GM12878 (cell line): ENCODE results near the gene PRMT2. TPM values are rescaled to one million over a fixed set of nuclear protein-coding genes. Genes with fewer than 3 reads are reported as not detected.
A peak's percentile ranks its signal among the peaks of the same experiment; 100 is the strongest.

Experiments
- ATAC-seq: fragments of 200-7000 bp; cut with Tn5 transposase; 3 replicates; pipeline ENCODE4 v1.9.1; 2020; ENCODE audit warnings: mild to moderate bottlenecking, moderate library complexity
- BruUV-seq: library from RNA; stranded (reverse); fragments of 400-500 nt; replicated peaks from 2 replicates; lab custom pipeline; 2021; lab: Mats Ljungman, UMichigan
- CTCF ChIA-PET: fragments of 300-600 bp; sonication (Branson Sonifier 250); formaldehyde crosslinking; extraction: SDS; loops from one replicate; lab custom pipeline; 2021; ENCODE audit warnings: inconsistent platforms; lab: Yijun Ruan, JAX
- POLR2A ChIA-PET: fragments of 350-600 bp; formaldehyde crosslinking; extraction: SDS; loops from one replicate; lab custom pipeline; 2021; ENCODE audit warnings: inconsistent platforms; lab: Charles Lee
- RAD21 ChIA-PET: fragments of 300-600 bp; sonication (Branson Sonifier 250); formaldehyde crosslinking; loops from one replicate; lab custom pipeline; 2023; ENCODE audit warnings: antibody characterized with exemption; ENCODE audit not compliant: unreplicated experiment; lab: Charles Lee
- SMC1A ChIA-PET: fragments of 300-600 bp; sonication (Branson Sonifier 250); formaldehyde crosslinking; loops from one replicate; lab custom pipeline; 2023; ENCODE audit not compliant: unreplicated experiment, uncharacterized antibody; lab: Charles Lee
- DNase-seq: peaks from one replicate; pipeline ENCODE4 v3.0.0-alpha.2; 2011; ENCODE audit warnings: low read depth, low spot score
- FAIRE-seq: peaks from 3 replicates; lab custom pipeline; 2011; peaks lifted over from hg19 to GRCh38; lab: Jason Lieb, UNC
- H2AFZ ChIP-seq: 2 replicates; pipeline ENCODE4 v1.6.0; 2011; ENCODE audit warnings: low read depth, low read length, control low read depth; ENCODE audit not compliant: control insufficient read depth
- H3K27ac ChIP-seq: 2 replicates; pipeline ENCODE4 v1.5.1; 2011; ENCODE audit warnings: control low read depth; ENCODE audit not compliant: control insufficient read depth, insufficient read depth
- H3K27me3 ChIP-seq, 2 experiments: replicated peaks in 1 of 2; 2 replicates each; pipeline versions ENCODE4 v1.6.0 to v1.6.1; 2011; ENCODE audit warnings: low read length in 1 of 2; ENCODE audit not compliant: control insufficient read depth in 2 of 2, insufficient read depth in 2 of 2
- H3K36me3 ChIP-seq, 2 experiments: 2 replicates each; pipeline ENCODE4 v1.5.1; 2011; ENCODE audit warnings: low read length in 1 of 2; ENCODE audit not compliant: control insufficient read depth in 2 of 2, insufficient read depth in 2 of 2
- H3K4me1 ChIP-seq: 2 replicates; pipeline ENCODE4 v1.6.1; 2011; ENCODE audit warnings: mild to moderate bottlenecking, low read length, moderate library complexity, mixed read lengths; ENCODE audit not compliant: control insufficient read depth, insufficient read depth
- H3K4me2 ChIP-seq: 2 replicates; pipeline ENCODE4 v1.6.0; 2011; ENCODE audit warnings: control low read depth; ENCODE audit not compliant: control insufficient read depth, insufficient read depth
- H3K4me3 ChIP-seq: fragments of 200-600 bp; sonication (generic); 2 replicates; pipeline ENCODE4 v1.5.1; 2016
- H3K79me2 ChIP-seq: 2 replicates; pipeline ENCODE4 v1.6.0; 2011; ENCODE audit warnings: low read length; ENCODE audit not compliant: control insufficient read depth, insufficient read depth
- H3K9ac ChIP-seq: 2 replicates; pipeline ENCODE4 v1.8.0; 2011; ENCODE audit warnings: low read length, control low read depth, mixed read lengths; ENCODE audit not compliant: control insufficient read depth, insufficient read depth
- H3K9me3 ChIP-seq: replicated peaks from 3 replicates; pipeline ENCODE4 v1.5.1; 2011; ENCODE audit warnings: mild to moderate bottlenecking, low read length; ENCODE audit not compliant: control insufficient read depth, insufficient read depth
- H4K20me1 ChIP-seq: 2 replicates; pipeline ENCODE4 v1.6.0; 2011; ENCODE audit not compliant: control insufficient read depth, insufficient read depth
- BACH1 ChIP-seq: fragments of 450-650 bp; IDR thresholded peaks from 2 replicates; pipeline ENCODE4 v1.6.1; 2017; ENCODE audit warnings: mild to moderate bottlenecking, borderline replicate concordance
- BHLHE40 ChIP-seq, 2 experiments: fragments of 450-650 bp in 1 of 2; IDR thresholded peaks; 2 replicates each; pipeline ENCODE4 v1.6.1; 2011 to 2017; ENCODE audit warnings: low read depth in 2 of 2, borderline replicate concordance in 1 of 2, improper control_type of control experiment in 1 of 2, low read length in 1 of 2, mild to moderate bottlenecking in 1 of 2
- ESRRA ChIP-seq: IDR thresholded peaks from 2 replicates; pipeline ENCODE4 v1.6.1; 2012; ENCODE audit warnings: mild to moderate bottlenecking, low read length, improper control_type of control experiment
- EZH2 ChIP-seq: IDR thresholded peaks from 2 replicates; pipeline ENCODE4 v1.6.1; 2012; ENCODE audit warnings: low read depth, mild to moderate bottlenecking, control low read depth, inconsistent platforms, low read length, borderline replicate concordance; ENCODE audit not compliant: control insufficient read depth
- HDAC2 ChIP-seq: fragments of 200-600 bp; sonication (generic); IDR thresholded peaks from 2 replicates; pipeline ENCODE4 v1.6.1; 2017
- HDAC6 ChIP-seq: fragments of 200-600 bp; sonication (generic); IDR thresholded peaks from one replicate; pipeline ENCODE4 v1.8.0; 2017; ENCODE audit warnings: antibody characterized with exemption; ENCODE audit not compliant: unreplicated experiment
- IKZF2 ChIP-seq, 2 experiments: fragments of 450-650 bp; IDR thresholded peaks; 2 replicates each; pipeline ENCODE4 v1.6.1; 2017; ENCODE audit warnings: mild to moderate bottlenecking in 2 of 2, moderate library complexity in 2 of 2
- MTA2 ChIP-seq: fragments of 450-650 bp; IDR thresholded peaks from 2 replicates; pipeline ENCODE4 v1.6.1; 2016; ENCODE audit warnings: low read depth, mild to moderate bottlenecking, moderate library complexity
- RAD51 ChIP-seq: fragments of 450-650 bp; IDR thresholded peaks from 2 replicates; pipeline ENCODE4 v1.6.1; 2016; ENCODE audit warnings: moderate library complexity, mild to moderate bottlenecking, inconsistent platforms
- ZNF384 ChIP-seq: IDR thresholded peaks from 2 replicates; pipeline ENCODE4 v1.6.1; 2012; ENCODE audit warnings: low read depth, mild to moderate bottlenecking, low read length, improper control_type of control experiment, borderline replicate concordance
- WGBS: methylation state at CpG from one replicate; pipeline ENCODE4 v1.1.6; 2016; ENCODE audit warnings: low lambda C conversion rate; ENCODE audit not compliant: insufficient replicate concordance, insufficient coverage; ENCODE audit errors: missing lambda C conversion rate; 5-methylcytosine and 5-hydroxymethylcytosine counted together
- in situ Hi-C: fragments of 300-500 bp; cut with MboI; formaldehyde crosslinking; loops from 9 replicates; pipeline ENCODE4 v1.14.3; 2018; ENCODE audit warnings: mixed read lengths
- intact Hi-C: fragments of 100-400 bp; cut with micrococcal nuclease; formaldehyde crosslinking; loops from one replicate; pipeline ENCODE4 v1.14.2; 2022; ENCODE audit not compliant: unreplicated experiment
- polyA plus RNA-seq, 11 experiments: library from polyadenylated mRNA; depleted of rRNA in 4 of 11; unstranded in 6 of 11; stranded (reverse) in 5 of 11; fragments of >200 nt; fragmentation: Nextera tagmentation in 4 of 11; fragmentation: Illumina TruSeq in 1 of 11; extraction: Ambion mirVana in 4 of 11; extraction: Trizol in 1 of 11; gene quantifications; 1 replicate in 1 of 11; 2 replicates in 10 of 11; pipeline versions ENCODE4 v1.2.1 to v1.2.3, GENCODE V29; 2011 to 2016; ENCODE audit warnings: inconsistent platforms in 2 of 11, missing spikeins in 2 of 11, low read depth in 1 of 11
- total RNA-seq, 4 experiments: library from RNA; depleted of rRNA in 3 of 4; stranded (reverse); fragments of >200 nt in 3 of 4; fragmentation: Illumina TruSeq in 1 of 4; extraction: Trizol in 1 of 4; gene quantifications; 2 replicates each; pipeline versions ENCODE4 v1.2.1 to v1.2.3, GENCODE V29; 2013 to 2021
- TF ChIP-seq, protein P1 (sequence below), 3 experiments: IDR thresholded peaks in 2 of 3; conservative IDR thresholded peaks in 1 of 3; 2 replicates each; pipeline ENCODE4 v1.5.1; 2011; ENCODE audit warnings: low read depth in 3 of 3, low read length in 3 of 3, mild to moderate bottlenecking in 3 of 3, control low read depth in 2 of 3, moderate library complexity in 2 of 3, inconsistent platforms in 1 of 3, mixed read lengths in 1 of 3; ENCODE audit not compliant: control insufficient read depth in 2 of 3, insufficient read depth in 1 of 3; ENCODE audit errors: extremely low read depth in 1 of 3
- TF ChIP-seq, protein P2 (sequence below): IDR thresholded peaks from 2 replicates; pipeline ENCODE4 v1.6.1; 2012; ENCODE audit warnings: mild to moderate bottlenecking, low read depth, low read length
- TF ChIP-seq, protein P3 (sequence below): fragments of 450-650 bp; IDR thresholded peaks from 2 replicates; pipeline ENCODE4 v1.6.1; 2016; ENCODE audit warnings: mild to moderate bottlenecking

Gene PRMT2
- total and polyA plus RNA-seq, 10 of the 15 experiments (the other 5 are each of a cell fraction or from before 2014, with no cell fraction given), result 16.1 to 48.6 (median 36.2) TPM

DNA sequence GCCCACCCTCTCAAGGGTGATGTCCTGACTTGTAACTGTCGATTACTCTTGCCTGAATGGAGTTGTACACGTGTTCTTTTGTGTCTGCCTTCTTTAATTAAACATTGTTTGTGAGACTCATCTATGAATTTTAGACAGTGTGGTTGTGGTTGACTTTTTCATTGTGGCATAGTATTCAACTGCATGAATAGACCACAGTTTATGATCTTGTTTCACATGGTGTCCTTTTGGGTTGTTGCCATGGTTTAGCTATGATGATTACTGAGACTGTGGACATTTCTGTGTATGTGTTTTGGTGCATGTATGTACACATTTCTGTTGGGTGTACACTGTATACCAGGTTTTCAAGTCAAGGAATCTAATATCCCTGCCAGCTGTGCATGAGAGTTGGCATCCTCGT lies 30.1 kb downstream of the PRMT2 start (continued):
- no peak for TF ChIP-seq BACH1

DNA sequence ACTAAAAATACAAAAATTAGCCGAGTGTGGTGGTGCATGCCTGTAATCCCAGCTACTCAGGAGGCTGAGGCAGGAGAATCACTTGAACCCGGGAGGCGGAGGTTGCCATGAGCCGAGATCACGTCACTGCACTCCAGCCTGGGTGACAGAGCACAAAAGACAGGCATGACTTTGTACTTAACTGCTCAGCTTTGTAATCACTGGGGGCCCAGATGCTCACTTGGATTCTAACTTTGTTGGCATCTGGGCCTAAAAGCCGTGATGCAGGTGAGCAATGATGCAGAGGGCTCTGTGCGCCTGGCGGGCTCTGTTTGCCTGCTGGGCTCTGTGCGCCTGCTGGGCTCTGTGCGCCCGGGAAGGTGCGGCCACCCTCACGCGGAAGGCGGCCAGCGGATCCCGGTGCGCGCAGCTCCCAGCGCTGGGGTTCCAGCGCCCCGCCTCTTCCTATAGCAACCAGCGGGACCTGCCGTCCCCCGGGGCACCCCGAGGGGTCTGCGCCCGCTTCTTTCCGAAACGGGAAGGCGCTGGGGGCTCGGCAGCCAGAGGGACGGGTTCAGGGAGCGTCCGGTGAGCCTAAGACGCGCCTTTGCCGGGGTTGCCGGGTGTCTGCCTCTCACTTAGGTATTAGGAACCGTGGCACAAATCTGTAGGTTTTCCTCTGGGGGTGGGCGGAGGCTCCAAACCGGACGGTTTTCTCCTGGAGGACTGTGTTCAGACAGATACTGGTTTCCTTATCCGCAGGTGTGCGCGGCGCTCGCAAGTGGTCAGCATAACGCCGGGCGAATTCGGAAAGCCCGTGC lies 31.7 kb downstream of the PRMT2 start:
- ChIA-PET SMC1A (no interaction called here), RAD21 (no interaction called here), POLR2A (interaction anchor here (0.6 kb wide), 1 partner anchor 1514 kb away, joined by 3 read pairs; no protein-coding TSS in a partner anchor), CTCF (no interaction called here)
- Histone ChIP-seq H3K4me3 (peak overlapping the region; percentile 69), H3K27me3 (no peaks in the 10 kb centered on the region), H3K36me3 (no peaks in the 10 kb centered on the region), H4K20me1 (no peaks in the 10 kb centered on the region), H3K4me2 (peak overlapping the region; percentile 86), H3K79me2 (no peaks in the 10 kb centered on the region), H3K4me1 (no peaks in the 10 kb centered on the region), H3K27ac (no peak overlapping the region), H3K9ac (peak overlapping the region; percentile 50; the same call in 1 of the 2 replicates), H3K9me3 (no peaks in the 10 kb centered on the region), H2AFZ (peak overlapping the region; percentile 66)
- DNase-seq, result no peak
- ATAC-seq, result peak; percentile 61
- FAIRE-seq, result no peak
- in situ Hi-C loops (no loop called here), intact Hi-C loops (no loop called here)
- BruUV-seq, result no TSS peak
- WGBS, result 8% methylated on average over 44 of the region's 53 CpGs
- TF ChIP-seq ESRRA (no peak), RAD51 (no peak), EZH2 (no peak), IKZF2 (IDR thresholded peaks at IDR 0.05) (no peak), ZNF384 (no peak), HDAC6 (peak; percentile 81), BHLHE40 (IDR thresholded peaks at IDR 0.05; ENCODE audit: borderline replicate concordance in 1 of 2, low read depth in 2 of 2, low read length in 1 of 2) (no peak), MTA2 (no peak), HDAC2 (0 out of 2 replicates have a peak, but pooled peaks have one; percentile 77)
- TF ChIP-seq, protein P1, sequence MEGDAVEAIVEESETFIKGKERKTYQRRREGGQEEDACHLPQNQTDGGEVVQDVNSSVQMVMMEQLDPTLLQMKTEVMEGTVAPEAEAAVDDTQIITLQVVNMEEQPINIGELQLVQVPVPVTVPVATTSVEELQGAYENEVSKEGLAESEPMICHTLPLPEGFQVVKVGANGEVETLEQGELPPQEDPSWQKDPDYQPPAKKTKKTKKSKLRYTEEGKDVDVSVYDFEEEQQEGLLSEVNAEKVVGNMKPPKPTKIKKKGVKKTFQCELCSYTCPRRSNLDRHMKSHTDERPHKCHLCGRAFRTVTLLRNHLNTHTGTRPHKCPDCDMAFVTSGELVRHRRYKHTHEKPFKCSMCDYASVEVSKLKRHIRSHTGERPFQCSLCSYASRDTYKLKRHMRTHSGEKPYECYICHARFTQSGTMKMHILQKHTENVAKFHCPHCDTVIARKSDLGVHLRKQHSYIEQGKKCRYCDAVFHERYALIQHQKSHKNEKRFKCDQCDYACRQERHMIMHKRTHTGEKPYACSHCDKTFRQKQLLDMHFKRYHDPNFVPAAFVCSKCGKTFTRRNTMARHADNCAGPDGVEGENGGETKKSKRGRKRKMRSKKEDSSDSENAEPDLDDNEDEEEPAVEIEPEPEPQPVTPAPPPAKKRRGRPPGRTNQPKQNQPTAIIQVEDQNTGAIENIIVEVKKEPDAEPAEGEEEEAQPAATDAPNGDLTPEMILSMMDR (IDR thresholded peaks at IDR 0.05 in 2 of 3, conservative IDR thresholded peaks at IDR 0.05 in 1 of 3; ENCODE audit: control insufficient read depth in 2 of 3, extremely low read depth in 1 of 3, insufficient read depth in 1 of 3, low read depth in 3 of 3, low read length in 3 of 3), result no peak
- TF ChIP-seq, protein P2, sequence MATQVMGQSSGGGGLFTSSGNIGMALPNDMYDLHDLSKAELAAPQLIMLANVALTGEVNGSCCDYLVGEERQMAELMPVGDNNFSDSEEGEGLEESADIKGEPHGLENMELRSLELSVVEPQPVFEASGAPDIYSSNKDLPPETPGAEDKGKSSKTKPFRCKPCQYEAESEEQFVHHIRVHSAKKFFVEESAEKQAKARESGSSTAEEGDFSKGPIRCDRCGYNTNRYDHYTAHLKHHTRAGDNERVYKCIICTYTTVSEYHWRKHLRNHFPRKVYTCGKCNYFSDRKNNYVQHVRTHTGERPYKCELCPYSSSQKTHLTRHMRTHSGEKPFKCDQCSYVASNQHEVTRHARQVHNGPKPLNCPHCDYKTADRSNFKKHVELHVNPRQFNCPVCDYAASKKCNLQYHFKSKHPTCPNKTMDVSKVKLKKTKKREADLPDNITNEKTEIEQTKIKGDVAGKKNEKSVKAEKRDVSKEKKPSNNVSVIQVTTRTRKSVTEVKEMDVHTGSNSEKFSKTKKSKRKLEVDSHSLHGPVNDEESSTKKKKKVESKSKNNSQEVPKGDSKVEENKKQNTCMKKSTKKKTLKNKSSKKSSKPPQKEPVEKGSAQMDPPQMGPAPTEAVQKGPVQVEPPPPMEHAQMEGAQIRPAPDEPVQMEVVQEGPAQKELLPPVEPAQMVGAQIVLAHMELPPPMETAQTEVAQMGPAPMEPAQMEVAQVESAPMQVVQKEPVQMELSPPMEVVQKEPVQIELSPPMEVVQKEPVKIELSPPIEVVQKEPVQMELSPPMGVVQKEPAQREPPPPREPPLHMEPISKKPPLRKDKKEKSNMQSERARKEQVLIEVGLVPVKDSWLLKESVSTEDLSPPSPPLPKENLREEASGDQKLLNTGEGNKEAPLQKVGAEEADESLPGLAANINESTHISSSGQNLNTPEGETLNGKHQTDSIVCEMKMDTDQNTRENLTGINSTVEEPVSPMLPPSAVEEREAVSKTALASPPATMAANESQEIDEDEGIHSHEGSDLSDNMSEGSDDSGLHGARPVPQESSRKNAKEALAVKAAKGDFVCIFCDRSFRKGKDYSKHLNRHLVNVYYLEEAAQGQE, result no peak
- TF ChIP-seq, protein P3, sequence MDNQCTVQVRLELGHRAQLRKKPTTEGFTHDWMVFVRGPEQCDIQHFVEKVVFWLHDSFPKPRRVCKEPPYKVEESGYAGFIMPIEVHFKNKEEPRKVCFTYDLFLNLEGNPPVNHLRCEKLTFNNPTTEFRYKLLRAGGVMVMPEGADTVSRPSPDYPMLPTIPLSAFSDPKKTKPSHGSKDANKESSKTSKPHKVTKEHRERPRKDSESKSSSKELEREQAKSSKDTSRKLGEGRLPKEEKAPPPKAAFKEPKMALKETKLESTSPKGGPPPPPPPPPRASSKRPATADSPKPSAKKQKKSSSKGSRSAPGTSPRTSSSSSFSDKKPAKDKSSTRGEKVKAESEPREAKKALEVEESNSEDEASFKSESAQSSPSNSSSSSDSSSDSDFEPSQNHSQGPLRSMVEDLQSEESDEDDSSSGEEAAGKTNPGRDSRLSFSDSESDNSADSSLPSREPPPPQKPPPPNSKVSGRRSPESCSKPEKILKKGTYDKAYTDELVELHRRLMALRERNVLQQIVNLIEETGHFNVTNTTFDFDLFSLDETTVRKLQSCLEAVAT, result no peak
